ENCODE results near the gene ATRNL1.

- TF ChIP-seq CTCF (IDR thresholded peaks at IDR 0.05) (no peak), POLR2A (IDR thresholded peaks at IDR 0.05) (no peak)
Observed at GRCh38 chr10:115801457-115801856, 708.3 kb downstream of the ATRNL1 start.
